ENCODE measurements around the gene DMD. TPM values are rescaled to one million over a fixed set of nuclear protein-coding genes. Genes with fewer than 3 reads are reported as not detected.

The DMD gene
- total RNA-seq, 1 experiment from 2014 or later = 2.2 TPM

DNA sequence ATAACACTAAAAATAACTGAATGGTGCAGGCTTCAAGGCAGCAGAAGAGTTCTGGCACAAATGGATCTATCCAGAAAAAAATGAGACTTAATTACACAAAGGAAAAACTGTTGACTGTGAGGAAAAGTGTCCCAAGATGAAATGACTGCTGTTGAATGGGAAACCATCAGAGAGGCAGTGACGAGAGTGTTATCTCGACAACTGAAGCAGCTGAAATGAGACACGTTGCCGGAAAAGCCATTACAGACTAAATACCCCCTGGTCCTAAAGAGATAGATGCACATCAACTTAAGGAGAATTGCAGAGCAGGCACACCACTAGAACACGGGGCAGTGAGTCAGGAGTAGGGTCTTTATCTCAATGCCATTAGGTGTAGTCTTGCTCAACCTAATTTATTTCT is 277.8 kb downstream of the DMD start:
- ChIA-PET CTCF (no interaction called here), POLR2A (no interaction called here)
- no peak for TF ChIP-seq TCF7L2 (IDR thresholded peaks at IDR 0.05; ENCODE audit: low read depth, low read length)
- TF ChIP-seq REST (IDR thresholded peaks at IDR 0.05; ENCODE audit: insufficient read depth in 1 of 2, low read depth in 2 of 2, low read length in 1 of 2) = no peak
- no peak for TF ChIP-seq CTCF (IDR thresholded peaks at IDR 0.05)
- TF ChIP-seq SIN3A (IDR thresholded peaks at IDR 0.05; ENCODE audit: borderline replicate concordance, insufficient read depth, low read depth, low read length) = no peak
- TF ChIP-seq POLR2AphosphoS5 (IDR thresholded peaks at IDR 0.05; ENCODE audit: low read depth, low read length) = no peak
- no peak overlapping the region for H3K4me3 ChIP-seq (ENCODE audit: low read depth in 2 of 2, low read length in 2 of 2)
- no peaks in the 10 kb centered on the region for H3K4me1 ChIP-seq (ENCODE audit: control insufficient read depth, insufficient read depth, low read length)
- intact Hi-C loops (cut with micrococcal nuclease; ENCODE audit: unreplicated experiment) = no loop called here
- no TSS peak for BruUV-seq (replicated peaks)
- H3K9me3 ChIP-seq (ENCODE audit: control insufficient read depth, insufficient read depth, low read depth, low read length) = no peaks in the 10 kb centered on the region
- ATAC-seq (no peak), DNase-seq (ENCODE audit: low read depth, low spot score) (no peak)
- in situ Hi-C loops (cut with HindIII; ENCODE audit: low pct_unique_long_range_greater_than_20kb, low sequenced_read_pairs) = no loop called here
- H3K27me3 ChIP-seq (ENCODE audit: control insufficient read depth, insufficient read depth, low read length) = no peaks in the 10 kb centered on the region
- no peaks in the 10 kb centered on the region for H3K36me3 ChIP-seq (ENCODE audit: control insufficient read depth, insufficient read depth, low read length)
- H3K27ac ChIP-seq (ENCODE audit: low read length) = no peak overlapping the region

- POLR2A ChIA-PET = no interaction called here
- no peaks in the 10 kb centered on the region for H3K4me1 ChIP-seq (ENCODE audit: control insufficient read depth, insufficient read depth, low read length)
- no TSS peak for BruUV-seq (replicated peaks)
- CTCF ChIA-PET = no interaction called here
- H3K27me3 ChIP-seq (ENCODE audit: control insufficient read depth, insufficient read depth, low read length) = no peaks in the 10 kb centered on the region
- ATAC-seq = no peak
- no peaks in the 10 kb centered on the region for H3K9me3 ChIP-seq (ENCODE audit: control insufficient read depth, insufficient read depth, low read depth, low read length)
- intact Hi-C loops (cut with micrococcal nuclease; ENCODE audit: unreplicated experiment) (no loop called here), in situ Hi-C loops (cut with HindIII; ENCODE audit: low pct_unique_long_range_greater_than_20kb, low sequenced_read_pairs) (no loop called here)
- no peak for DNase-seq (ENCODE audit: low read depth, low spot score)
- H3K36me3 ChIP-seq (ENCODE audit: control insufficient read depth, insufficient read depth, low read length) = no peaks in the 10 kb centered on the region
- TF ChIP-seq REST (IDR thresholded peaks at IDR 0.05; ENCODE audit: insufficient read depth in 1 of 2, low read depth in 2 of 2, low read length in 1 of 2) = no peak
- TF ChIP-seq POLR2AphosphoS5 (IDR thresholded peaks at IDR 0.05; ENCODE audit: low read depth, low read length) = no peak
- TF ChIP-seq TCF7L2 (IDR thresholded peaks at IDR 0.05; ENCODE audit: low read depth, low read length) = no peak
- TF ChIP-seq CTCF (IDR thresholded peaks at IDR 0.05) = no peak
- TF ChIP-seq SIN3A (IDR thresholded peaks at IDR 0.05; ENCODE audit: borderline replicate concordance, insufficient read depth, low read depth, low read length) = no peak
- no peak overlapping the region for H3K27ac ChIP-seq (ENCODE audit: low read length)
- H3K4me3 ChIP-seq (ENCODE audit: low read depth in 2 of 2, low read length in 2 of 2) = no peak overlapping the region
Observed at GRCh38 chrX:32929040-32929439, 282.3 kb downstream of the DMD start.

All from Panc1 (cell line).